IPS-15b (cell line): ENCODE data around the gene SCN11A.

Experiments used
- H3K27me3 ChIP-seq: one replicate; pipeline ENCODE4 v1.6.1; 2013; ENCODE audit warnings: low read length; ENCODE audit not compliant: control insufficient read depth, insufficient read depth
- H3K36me3 ChIP-seq: one replicate; pipeline ENCODE4 v1.6.1; 2013; ENCODE audit warnings: low read length; ENCODE audit not compliant: control insufficient read depth, insufficient read depth
- H3K4me1 ChIP-seq: one replicate; pipeline ENCODE4 v1.6.1; 2013; ENCODE audit warnings: mild to moderate bottlenecking, low read length; ENCODE audit not compliant: control insufficient read depth, insufficient read depth
- H3K4me3 ChIP-seq: one replicate; pipeline ENCODE4 v1.5.1; 2013; ENCODE audit warnings: low read depth, low read length
- H3K9ac ChIP-seq: one replicate; pipeline ENCODE4 v1.6.1; 2013; ENCODE audit warnings: low read depth, mild to moderate bottlenecking, low read length
- H3K9me3 ChIP-seq: one replicate; pipeline ENCODE4 v1.6.1; 2013; ENCODE audit warnings: mild to moderate bottlenecking, low read length; ENCODE audit not compliant: control insufficient read depth, insufficient read depth

The SCN11A gene

GRCh38 chr3:39022286-39022630, 29.5 kb downstream of the SCN11A start:
- no peaks in the 10 kb centered on the region for H3K36me3 ChIP-seq
- no peak overlapping the region for H3K9ac ChIP-seq
- no peak overlapping the region for H3K4me3 ChIP-seq
- no peaks in the 10 kb centered on the region for H3K27me3 ChIP-seq
- H3K9me3 ChIP-seq: no peaks in the 10 kb centered on the region
- H3K4me1 ChIP-seq: no peaks in the 10 kb centered on the region

GRCh38 chr3:39021465-39022285, 30.1 kb downstream of the SCN11A start:
- Histone ChIP-seq H3K4me1 (no peaks in the 10 kb centered on the region), H3K27me3 (no peaks in the 10 kb centered on the region), H3K36me3 (no peaks in the 10 kb centered on the region), H3K9me3 (no peaks in the 10 kb centered on the region), H3K4me3 (no peak overlapping the region), H3K9ac (no peak overlapping the region)

- no peak overlapping the region for H3K4me3 ChIP-seq
- no peaks in the 10 kb centered on the region for H3K9me3 ChIP-seq
- H3K27me3 ChIP-seq: no peaks in the 10 kb centered on the region
- no peaks in the 10 kb centered on the region for H3K36me3 ChIP-seq
- no peak overlapping the region for H3K9ac ChIP-seq
- no peaks in the 10 kb centered on the region for H3K4me1 ChIP-seq
Observed at GRCh38 chr3:39021029-39021428, 30.7 kb downstream of the SCN11A start.

- H3K4me3 ChIP-seq: no peak overlapping the region
- no peaks in the 10 kb centered on the region for H3K4me1 ChIP-seq
- H3K27me3 ChIP-seq: no peaks in the 10 kb centered on the region
- no peaks in the 10 kb centered on the region for H3K9me3 ChIP-seq
- no peaks in the 10 kb centered on the region for H3K36me3 ChIP-seq
- H3K9ac ChIP-seq: no peak overlapping the region
Observed at GRCh38 chr3:39019299-39019698, 32.4 kb downstream of the SCN11A start.

- H3K4me1 ChIP-seq: peaks cover 7% of the 10 kb centered on the region
- H3K9ac ChIP-seq: no peak overlapping the region
- no peaks in the 10 kb centered on the region for H3K9me3 ChIP-seq
- H3K27me3 ChIP-seq: no peaks in the 10 kb centered on the region
- no peaks in the 10 kb centered on the region for H3K36me3 ChIP-seq
- no peak overlapping the region for H3K4me3 ChIP-seq
Observed at GRCh38 chr3:39015418-39015817, 36.3 kb downstream of the SCN11A start.

GRCh38 chr3:39013921-39014509, 37.7 kb downstream of the SCN11A start:
- Histone ChIP-seq H3K4me3 (no peak overlapping the region), H3K9ac (no peak overlapping the region), H3K36me3 (no peaks in the 10 kb centered on the region), H3K9me3 (no peaks in the 10 kb centered on the region), H3K4me1 (peaks cover 7% of the 10 kb centered on the region), H3K27me3 (no peaks in the 10 kb centered on the region)

- H3K9me3 ChIP-seq: no peaks in the 10 kb centered on the region
- no peaks in the 10 kb centered on the region for H3K27me3 ChIP-seq
- no peaks in the 10 kb centered on the region for H3K36me3 ChIP-seq
- no peak overlapping the region for H3K9ac ChIP-seq
- H3K4me3 ChIP-seq: no peak overlapping the region
- peaks cover 7% of the 10 kb centered on the region for H3K4me1 ChIP-seq
Observed at GRCh38 chr3:39013289-39013688, 38.5 kb downstream of the SCN11A start.

- no peak overlapping the region for H3K4me3 ChIP-seq
- H3K9me3 ChIP-seq: no peaks in the 10 kb centered on the region
- H3K4me1 ChIP-seq: peaks cover 7% of the 10 kb centered on the region
- H3K36me3 ChIP-seq: no peaks in the 10 kb centered on the region
- H3K9ac ChIP-seq: no peak overlapping the region
- H3K27me3 ChIP-seq: no peaks in the 10 kb centered on the region
Observed at GRCh38 chr3:39011191-39011736, 40.5 kb downstream of the SCN11A start.

GRCh38 chr3:39005295-39005694, 46.4 kb downstream of the SCN11A start:
- Histone ChIP-seq H3K27me3 (no peaks in the 10 kb centered on the region), H3K36me3 (no peaks in the 10 kb centered on the region), H3K4me1 (no peaks in the 10 kb centered on the region), H3K9ac (no peak overlapping the region), H3K9me3 (no peaks in the 10 kb centered on the region), H3K4me3 (no peak overlapping the region)
